A673 (cell line): Measurements from ENCODE around the gene ZNF625.

Experiments
- EZH2 ChIP-seq: fragments of 200-600 bp; sonication (generic); IDR thresholded peaks from 2 replicates; pipeline ENCODE4 v1.6.1; 2017; ENCODE audit warnings: borderline replicate concordance, low read depth, mild to moderate bottlenecking, mixed read lengths, antibody characterized with exemption, low read length; ENCODE audit not compliant: poor library complexity, severe bottlenecking
- TF ChIP-seq, protein P1 (sequence below): fragments of 300-800, 200-600 bp; sonication (generic); conservative IDR thresholded peaks from 2 replicates; pipeline ENCODE4 v1.5.1; 2017; ENCODE audit warnings: low read depth, mild to moderate bottlenecking, antibody characterized with exemption, low read length, moderate library complexity, mixed read lengths

DNA sequence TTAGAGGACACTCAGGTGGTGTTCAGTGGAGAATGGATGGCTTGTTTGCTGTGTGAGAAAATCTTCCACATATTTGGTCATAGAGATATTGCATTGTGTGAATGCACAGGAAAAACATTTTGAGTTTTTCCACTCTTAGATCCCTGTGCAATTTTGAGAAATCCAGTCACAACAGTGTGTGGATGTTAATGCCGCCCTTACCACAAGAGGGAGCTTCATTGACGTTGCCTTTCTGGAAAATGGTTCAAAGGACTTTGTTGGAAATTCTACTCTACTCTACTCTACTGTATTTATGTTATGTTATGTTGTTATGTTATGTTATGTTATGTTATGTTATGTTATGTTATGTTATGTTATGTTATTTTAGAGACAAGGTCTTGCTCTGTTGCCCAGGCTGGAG is 29.8 kb downstream of the ZNF625 start:
- TF ChIP-seq, protein P1, sequence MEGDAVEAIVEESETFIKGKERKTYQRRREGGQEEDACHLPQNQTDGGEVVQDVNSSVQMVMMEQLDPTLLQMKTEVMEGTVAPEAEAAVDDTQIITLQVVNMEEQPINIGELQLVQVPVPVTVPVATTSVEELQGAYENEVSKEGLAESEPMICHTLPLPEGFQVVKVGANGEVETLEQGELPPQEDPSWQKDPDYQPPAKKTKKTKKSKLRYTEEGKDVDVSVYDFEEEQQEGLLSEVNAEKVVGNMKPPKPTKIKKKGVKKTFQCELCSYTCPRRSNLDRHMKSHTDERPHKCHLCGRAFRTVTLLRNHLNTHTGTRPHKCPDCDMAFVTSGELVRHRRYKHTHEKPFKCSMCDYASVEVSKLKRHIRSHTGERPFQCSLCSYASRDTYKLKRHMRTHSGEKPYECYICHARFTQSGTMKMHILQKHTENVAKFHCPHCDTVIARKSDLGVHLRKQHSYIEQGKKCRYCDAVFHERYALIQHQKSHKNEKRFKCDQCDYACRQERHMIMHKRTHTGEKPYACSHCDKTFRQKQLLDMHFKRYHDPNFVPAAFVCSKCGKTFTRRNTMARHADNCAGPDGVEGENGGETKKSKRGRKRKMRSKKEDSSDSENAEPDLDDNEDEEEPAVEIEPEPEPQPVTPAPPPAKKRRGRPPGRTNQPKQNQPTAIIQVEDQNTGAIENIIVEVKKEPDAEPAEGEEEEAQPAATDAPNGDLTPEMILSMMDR: peak; percentile 51
- no peak for TF ChIP-seq EZH2
